Thyroid gland (tissue), 4 donors: Measurements from ENCODE around the gene RSPRY1.

Source experiments
- POLR2A ChIP-seq, 2 donors: fragments of 450-650 bp; IDR thresholded peaks; one replicate each; pipeline ENCODE4 v1.6.1; 2017; ENCODE audit warnings: antibody characterized with exemption in 2 of 2, mild to moderate bottlenecking in 2 of 2, moderate library complexity in 1 of 2
- TF ChIP-seq, protein P1 (sequence below), 6 experiments: fragments of 200-600 bp in 3 of 6; fragments of 450-650 bp in 3 of 6; sonication (generic) in 3 of 6; IDR thresholded peaks; one replicate each; pipeline ENCODE4 v1.5.1; 2016 to 2019; ENCODE audit warnings: antibody characterized with exemption in 6 of 6, mild to moderate bottlenecking in 2 of 6, inconsistent platforms in 1 of 6, moderate library complexity in 1 of 6

DNA sequence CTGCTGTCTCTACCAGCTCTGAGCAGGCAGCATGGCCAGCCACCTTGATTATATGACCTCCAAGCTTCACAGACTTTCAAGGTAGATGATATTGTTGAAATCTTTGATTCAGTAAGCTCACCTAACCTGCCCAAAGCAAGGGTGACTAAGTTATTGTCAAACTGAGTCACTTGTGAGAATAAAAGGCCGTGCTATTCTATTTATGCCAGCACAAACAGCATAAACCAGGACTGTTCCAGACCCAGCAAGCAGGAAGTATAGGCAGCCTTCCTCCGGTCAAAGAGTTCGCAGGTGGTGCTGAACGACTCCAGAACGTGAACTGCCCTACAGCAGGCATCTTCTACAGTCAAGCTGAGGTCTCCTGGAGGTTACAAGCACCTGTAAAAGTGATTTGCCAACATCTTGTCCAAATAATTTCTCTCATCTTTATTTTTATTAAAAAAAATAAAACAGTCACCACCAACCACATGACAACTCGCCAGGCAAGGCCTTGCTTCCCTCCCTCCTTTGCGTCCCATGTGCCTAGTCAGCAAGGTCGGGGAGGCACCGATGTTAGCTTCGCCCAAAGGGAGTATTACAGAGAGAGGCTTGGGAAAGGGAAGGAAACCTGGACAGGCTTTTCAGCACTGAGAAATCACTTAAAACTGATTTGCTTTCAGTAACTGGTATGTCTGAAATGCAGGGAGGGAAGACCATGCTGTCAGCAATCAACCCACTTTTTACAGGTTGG, 69.7 kb downstream of the RSPRY1 start:
- TF ChIP-seq, protein P1, sequence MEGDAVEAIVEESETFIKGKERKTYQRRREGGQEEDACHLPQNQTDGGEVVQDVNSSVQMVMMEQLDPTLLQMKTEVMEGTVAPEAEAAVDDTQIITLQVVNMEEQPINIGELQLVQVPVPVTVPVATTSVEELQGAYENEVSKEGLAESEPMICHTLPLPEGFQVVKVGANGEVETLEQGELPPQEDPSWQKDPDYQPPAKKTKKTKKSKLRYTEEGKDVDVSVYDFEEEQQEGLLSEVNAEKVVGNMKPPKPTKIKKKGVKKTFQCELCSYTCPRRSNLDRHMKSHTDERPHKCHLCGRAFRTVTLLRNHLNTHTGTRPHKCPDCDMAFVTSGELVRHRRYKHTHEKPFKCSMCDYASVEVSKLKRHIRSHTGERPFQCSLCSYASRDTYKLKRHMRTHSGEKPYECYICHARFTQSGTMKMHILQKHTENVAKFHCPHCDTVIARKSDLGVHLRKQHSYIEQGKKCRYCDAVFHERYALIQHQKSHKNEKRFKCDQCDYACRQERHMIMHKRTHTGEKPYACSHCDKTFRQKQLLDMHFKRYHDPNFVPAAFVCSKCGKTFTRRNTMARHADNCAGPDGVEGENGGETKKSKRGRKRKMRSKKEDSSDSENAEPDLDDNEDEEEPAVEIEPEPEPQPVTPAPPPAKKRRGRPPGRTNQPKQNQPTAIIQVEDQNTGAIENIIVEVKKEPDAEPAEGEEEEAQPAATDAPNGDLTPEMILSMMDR (IDR thresholded peaks at IDR 0.05) = no peak
- TF ChIP-seq POLR2A (IDR thresholded peaks at IDR 0.05) = no peak
